Measurements from ENCODE around the gene LPCAT1. TPM values are rescaled to one million over a fixed set of nuclear protein-coding genes. Genes with fewer than 3 reads are reported as not detected.
A peak's percentile ranks its signal among the peaks of the same experiment; 100 is the strongest.

LPCAT1 gene
- total and polyA plus RNA-seq, 10 of the 15 experiments (the other 5 are each of a cell fraction or from before 2014, with no cell fraction given) = 2.3 to 109 (median 72.7) TPM

DNA sequence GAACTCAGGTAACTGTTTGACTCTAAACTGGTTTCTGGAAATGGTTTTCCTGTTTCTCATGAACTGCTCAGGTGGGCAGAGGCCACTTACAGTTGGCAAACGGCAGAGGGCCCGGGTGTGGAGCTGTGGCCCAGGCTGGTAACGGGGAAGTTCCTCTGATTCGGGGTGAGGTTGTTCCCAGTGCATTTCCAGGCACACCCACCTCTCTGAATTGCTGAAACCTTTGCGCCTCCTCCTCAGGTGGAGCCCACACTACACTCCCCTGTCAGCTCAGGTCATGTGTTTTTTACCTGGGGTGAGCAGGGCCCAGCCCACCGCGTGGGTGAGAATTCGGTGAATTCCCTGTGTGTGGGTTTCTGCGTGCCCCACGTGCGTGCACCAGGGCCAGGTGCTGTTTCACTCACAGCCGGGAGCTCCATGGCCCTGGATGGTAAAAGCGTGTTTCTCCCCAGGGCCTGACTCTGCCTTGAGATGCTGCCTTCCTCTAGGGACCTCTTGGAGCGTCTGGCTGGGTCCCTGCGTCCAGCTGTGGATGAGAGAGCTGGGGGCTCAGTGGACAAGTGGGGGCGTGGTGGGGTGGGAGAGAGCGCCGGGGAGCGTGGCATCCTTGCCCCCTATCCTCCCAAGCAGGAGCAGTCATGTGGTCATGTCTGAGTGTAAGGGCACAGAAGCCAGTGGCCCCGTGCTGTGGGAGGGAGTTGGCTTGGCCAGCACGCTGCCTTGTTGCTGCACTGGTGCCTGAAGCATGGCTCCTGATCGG is 33.5 kb upstream of the LPCAT1 start:
- 43% methylated on average over 22 of the region's 22 CpGs for WGBS (ENCODE audit: insufficient coverage, insufficient replicate concordance, low lambda C conversion rate, missing lambda C conversion rate)
- no peak overlapping the region for H3K27ac ChIP-seq (ENCODE audit: control insufficient read depth, insufficient read depth)
- intact Hi-C loops (cut with micrococcal nuclease; ENCODE audit: unreplicated experiment) = no loop called here
- ChIA-PET SMC1A (ENCODE audit: uncharacterized antibody, unreplicated experiment) (interaction anchor here (1.3 kb wide), 1 partner anchor 23 kb away, joined by 4 read pairs; no protein-coding TSS in a partner anchor), POLR2A (interaction anchor here (0.6 kb wide), 1 partner anchor 656 kb away, joined by 3 read pairs; no protein-coding TSS in a partner anchor), CTCF (no interaction called here), RAD21 (ENCODE audit: unreplicated experiment) (interaction anchor here (1.0 kb wide), 1 partner anchor 72 kb away, joined by 4 read pairs; no protein-coding TSS in a partner anchor)
- FAIRE-seq (no peak), ATAC-seq (peak; percentile 21; the same call in 2 of the 3 replicates), DNase-seq (ENCODE audit: low read depth, low spot score) (no peak)
- no peak overlapping the region for H3K4me3 ChIP-seq
- H3K36me3 ChIP-seq (ENCODE audit: control insufficient read depth in 2 of 2, insufficient read depth in 2 of 2, low read length in 1 of 2) = no peaks in the 10 kb centered on the region
- H3K9ac ChIP-seq (ENCODE audit: control insufficient read depth, insufficient read depth, low read length) = no peak overlapping the region
- no peaks in the 10 kb centered on the region for H3K79me2 ChIP-seq (ENCODE audit: control insufficient read depth, insufficient read depth, low read length)
- no peak overlapping the region for H2AFZ ChIP-seq (ENCODE audit: control insufficient read depth, low read depth, low read length)
- BruUV-seq (replicated peaks) = no TSS peak
- H4K20me1 ChIP-seq (ENCODE audit: control insufficient read depth, insufficient read depth) = no peaks in the 10 kb centered on the region
- H3K4me2 ChIP-seq (ENCODE audit: control insufficient read depth, insufficient read depth) = no peak overlapping the region
- no peaks in the 10 kb centered on the region for H3K4me1 ChIP-seq (ENCODE audit: control insufficient read depth, insufficient read depth, low read length)
- TF ChIP-seq ATF3 (IDR thresholded peaks at IDR 0.05; ENCODE audit: borderline replicate concordance, extremely low read depth, low read depth, low read length) (no peak), CHD1 (IDR thresholded peaks at IDR 0.05; ENCODE audit: low read depth, low read length) (no peak)
- no peaks in the 10 kb centered on the region for H3K9me3 ChIP-seq (replicated peaks; ENCODE audit: control insufficient read depth, insufficient read depth, low read length)
- in situ Hi-C loops (cut with MboI) = no loop called here
- no peaks in the 10 kb centered on the region for H3K27me3 ChIP-seq (replicated peaks in 1 of 2; ENCODE audit: control insufficient read depth in 2 of 2, insufficient read depth in 2 of 2, low read length in 1 of 2)

DNA sequence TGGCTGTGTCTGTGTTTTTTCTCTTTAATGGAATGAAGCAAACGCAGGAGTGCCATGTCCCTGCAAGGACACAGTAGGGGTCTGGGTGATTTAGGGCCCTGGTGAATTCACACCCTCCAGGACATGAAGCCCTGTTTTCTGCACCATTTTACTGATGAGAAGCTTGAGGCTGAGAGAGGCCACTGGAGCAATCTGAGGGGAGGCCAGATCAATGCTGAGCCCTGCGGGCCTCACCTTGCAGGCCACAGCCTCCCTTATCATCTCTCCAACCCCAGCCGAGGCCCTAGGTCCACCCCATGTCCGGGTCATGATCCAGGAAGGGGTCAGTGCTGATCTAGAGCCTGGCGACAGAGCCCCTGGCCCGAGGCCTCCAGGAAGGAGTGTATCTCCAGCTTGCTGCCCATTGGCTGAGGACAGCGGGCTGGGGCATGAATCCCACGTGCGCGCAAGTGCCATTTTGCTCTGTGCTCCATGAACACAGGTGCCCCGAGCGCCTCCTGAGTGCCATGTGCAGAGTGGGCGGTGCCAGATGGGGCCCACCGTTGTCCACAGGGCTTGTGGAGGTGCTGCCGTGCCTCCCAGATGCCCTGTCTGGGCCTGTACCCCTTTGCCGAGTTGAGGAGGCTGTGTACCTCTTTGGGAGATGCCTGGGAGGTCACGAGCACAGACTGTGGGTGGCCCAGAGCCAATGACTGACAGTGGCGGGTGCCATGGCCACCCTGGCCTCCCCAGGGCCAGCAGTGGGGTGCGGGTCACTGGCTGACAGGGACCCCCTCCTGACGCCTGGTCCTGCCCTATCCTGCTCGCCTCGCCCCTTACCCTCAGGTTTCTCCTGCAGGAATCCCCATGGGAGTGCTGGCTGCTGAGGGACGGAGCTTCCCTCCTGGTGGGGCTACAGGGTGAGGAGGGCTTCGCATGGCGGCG is 32.3 kb upstream of the LPCAT1 start:
- Histone ChIP-seq H3K27me3 (replicated peaks in 1 of 2; ENCODE audit: control insufficient read depth in 2 of 2, insufficient read depth in 2 of 2, low read length in 1 of 2) (no peaks in the 10 kb centered on the region), H3K36me3 (ENCODE audit: control insufficient read depth in 2 of 2, insufficient read depth in 2 of 2, low read length in 1 of 2) (no peaks in the 10 kb centered on the region), H4K20me1 (ENCODE audit: control insufficient read depth, insufficient read depth) (no peaks in the 10 kb centered on the region), H3K4me2 (ENCODE audit: control insufficient read depth, insufficient read depth) (no peak overlapping the region), H3K9me3 (replicated peaks; ENCODE audit: control insufficient read depth, insufficient read depth, low read length) (no peaks in the 10 kb centered on the region), H3K9ac (ENCODE audit: control insufficient read depth, insufficient read depth, low read length) (no peak overlapping the region), H3K27ac (ENCODE audit: control insufficient read depth, insufficient read depth) (no peak overlapping the region), H3K79me2 (ENCODE audit: control insufficient read depth, insufficient read depth, low read length) (no peaks in the 10 kb centered on the region), H3K4me1 (ENCODE audit: control insufficient read depth, insufficient read depth, low read length) (no peaks in the 10 kb centered on the region), H3K4me3 (no peak overlapping the region), H2AFZ (ENCODE audit: control insufficient read depth, low read depth, low read length) (no peak overlapping the region)
- 48% methylated on average over 26 of the region's 26 CpGs for WGBS (ENCODE audit: insufficient coverage, insufficient replicate concordance, low lambda C conversion rate, missing lambda C conversion rate)
- ChIA-PET RAD21 (ENCODE audit: unreplicated experiment) (no interaction called here), CTCF (interaction anchor here (0.6 to 1.9 kb wide), 2 partner anchors 21 to 38 kb away, joined by 4 read pairs; no protein-coding TSS in a partner anchor), POLR2A (no interaction called here), SMC1A (ENCODE audit: uncharacterized antibody, unreplicated experiment) (no interaction called here)
- intact Hi-C loops (cut with micrococcal nuclease; ENCODE audit: unreplicated experiment) (no loop called here), in situ Hi-C loops (cut with MboI) (no loop called here)
- FAIRE-seq (no peak), DNase-seq (ENCODE audit: low read depth, low spot score) (no peak), ATAC-seq (no peak)
- no peak for TF ChIP-seq ZNF207 (IDR thresholded peaks at IDR 0.05; ENCODE audit: borderline replicate concordance)
- no TSS peak for BruUV-seq (replicated peaks)
